Parathyroid adenoma (tissue), 2 donors: ENCODE data around the gene COX19.

ENCODE experiments used
- H2AFZ ChIP-seq: fragments of 300-600 bp; sonication (generic); one replicate; pipeline ENCODE4 v1.7.0; 2017; ENCODE audit warnings: antibody characterized with exemption, mild to moderate bottlenecking
- H3K27ac ChIP-seq: fragments of 300-600 bp; sonication (generic); one replicate; pipeline ENCODE4 v1.7.0; 2017
- H3K27me3 ChIP-seq: fragments of 300-600 bp; sonication (generic); one replicate; pipeline ENCODE4 v1.7.0; 2017; ENCODE audit warnings: low read length; ENCODE audit not compliant: control insufficient read depth, insufficient read depth
- H3K36me3 ChIP-seq: fragments of 300-600 bp; sonication (generic); one replicate; pipeline ENCODE4 v1.7.0; 2017; ENCODE audit warnings: low read length; ENCODE audit not compliant: control insufficient read depth, insufficient read depth
- H3K4me1 ChIP-seq: fragments of 300-600 bp; sonication (generic); one replicate; pipeline ENCODE4 v1.7.0; 2017; ENCODE audit warnings: control low read depth
- H3K4me2 ChIP-seq: fragments of 300-600 bp; sonication (generic); one replicate; pipeline ENCODE4 v1.7.0; 2017; ENCODE audit warnings: low read length
- H3K4me3 ChIP-seq: fragments of 300-600 bp; sonication (generic); one replicate; pipeline ENCODE4 v1.7.0; 2017; ENCODE audit warnings: low read depth, low read length
- H3K79me2 ChIP-seq: fragments of 300-600 bp; sonication (generic); one replicate; pipeline ENCODE4 v1.7.0; 2017; ENCODE audit warnings: control low read depth
- H3K9ac ChIP-seq: fragments of 300-600 bp; sonication (generic); one replicate; pipeline ENCODE4 v1.7.0; 2017; ENCODE audit warnings: mild to moderate bottlenecking
- H3K9me3 ChIP-seq: fragments of 300-600 bp; sonication (generic); one replicate; pipeline ENCODE4 v1.7.0; 2017; ENCODE audit warnings: low read length; ENCODE audit not compliant: control insufficient read depth
- CTCF ChIP-seq: fragments of 300-600 bp; sonication (generic); IDR thresholded peaks from one replicate; pipeline ENCODE4 v1.7.0; 2017; ENCODE audit warnings: antibody characterized with exemption, mild to moderate bottlenecking
- donor health status: primary hyperparathyroidism.

The COX19 gene

GRCh38 chr7:920351-921070 is 54.8 kb downstream of the COX19 start:
- Histone ChIP-seq H3K4me3 (no peak overlapping the region), H3K9me3 (no peaks in the 10 kb centered on the region), H3K9ac (no peak overlapping the region), H3K4me1 (no peaks in the 10 kb centered on the region), H3K36me3 (no peaks in the 10 kb centered on the region), H3K27me3 (no peaks in the 10 kb centered on the region), H2AFZ (no peak overlapping the region), H3K27ac (no peak overlapping the region), H3K79me2 (no peaks in the 10 kb centered on the region), H3K4me2 (no peak overlapping the region)
- TF ChIP-seq CTCF: no peak

- Histone ChIP-seq H3K4me2 (no peak overlapping the region), H3K4me1 (no peaks in the 10 kb centered on the region), H3K27ac (no peak overlapping the region), H3K4me3 (no peak overlapping the region), H3K9ac (no peak overlapping the region), H3K27me3 (no peaks in the 10 kb centered on the region), H3K79me2 (no peaks in the 10 kb centered on the region), H2AFZ (no peak overlapping the region), H3K9me3 (no peaks in the 10 kb centered on the region), H3K36me3 (no peaks in the 10 kb centered on the region)
- no peak for TF ChIP-seq CTCF
Observed at GRCh38 chr7:919924-920341, 55.4 kb downstream of the COX19 start.

- TF ChIP-seq CTCF: no peak
- Histone ChIP-seq H3K27me3 (no peaks in the 10 kb centered on the region), H3K4me1 (no peaks in the 10 kb centered on the region), H3K79me2 (no peaks in the 10 kb centered on the region), H3K36me3 (no peaks in the 10 kb centered on the region), H3K27ac (no peak overlapping the region), H3K9me3 (no peaks in the 10 kb centered on the region), H3K4me2 (no peak overlapping the region), H2AFZ (no peak overlapping the region), H3K4me3 (no peak overlapping the region), H3K9ac (no peak overlapping the region)
Observed at GRCh38 chr7:919114-919442, 56.3 kb downstream of the COX19 start.

- Histone ChIP-seq H2AFZ (no peak overlapping the region), H3K9me3 (no peaks in the 10 kb centered on the region), H3K36me3 (no peaks in the 10 kb centered on the region), H3K4me3 (no peak overlapping the region), H3K9ac (no peak overlapping the region), H3K27me3 (no peaks in the 10 kb centered on the region), H3K4me1 (no peaks in the 10 kb centered on the region), H3K27ac (no peak overlapping the region), H3K79me2 (no peaks in the 10 kb centered on the region), H3K4me2 (no peak overlapping the region)
- TF ChIP-seq CTCF: no peak
Observed at GRCh38 chr7:918441-919113, 56.8 kb downstream of the COX19 start.

- Histone ChIP-seq H3K4me1 (no peaks in the 10 kb centered on the region), H2AFZ (no peak overlapping the region), H3K9me3 (no peaks in the 10 kb centered on the region), H3K9ac (no peak overlapping the region), H3K27ac (no peak overlapping the region), H3K27me3 (no peaks in the 10 kb centered on the region), H3K4me2 (no peak overlapping the region), H3K4me3 (no peak overlapping the region), H3K79me2 (no peaks in the 10 kb centered on the region), H3K36me3 (no peaks in the 10 kb centered on the region)
- TF ChIP-seq CTCF: no peak
Observed at GRCh38 chr7:918118-918425, 57.3 kb downstream of the COX19 start.
